ENCODE results near the gene ADAMTS17. TPM values are rescaled to one million over a fixed set of nuclear protein-coding genes. Genes with fewer than 3 reads are reported as not detected.
"Not testable (repeated sequence)": the region's sequence is repeated elsewhere in the genome, so short reads cannot be mapped to it uniquely, and the experiment has no call there.

Gene ADAMTS17
- total and polyA plus RNA-seq, 5 donors from 2014 or later: 0.20 to 8.2 (median 0.67) TPM; not detected in 1

GRCh38 chr15:100078511-100079220, 263.1 kb downstream of the ADAMTS17 start:
- peaks cover 2% of the 10 kb centered on the region for H3K36me3 Mint-ChIP-seq
- Histone ChIP-seq H3K36me3 (ENCODE audit: control insufficient read depth, insufficient read depth, low read length) (no peaks in the 10 kb centered on the region), H3K27ac (ENCODE audit: insufficient read depth, low read length, poor library complexity, severe bottlenecking) (no peak overlapping the region), H3K9me3 (ENCODE audit: control insufficient read depth in 2 of 2, low read length in 2 of 2) (no peaks in the 10 kb centered on the region), H3K4me1 (ENCODE audit: control insufficient read depth, insufficient read depth, low read length, poor library complexity, severe bottlenecking) (no peaks in the 10 kb centered on the region), H3K27me3 (ENCODE audit: control insufficient read depth, insufficient read depth, low read length) (no peaks in the 10 kb centered on the region), H3K4me3 (ENCODE audit: low read depth, low read length) (no peak overlapping the region)
- ATAC-seq (ENCODE audit: low read depth in 2 of 2) (no peak), DNase-seq (no peak)
- peaks cover 0 to 1% (median 0%) of the 10 kb centered on the region in 7 donors for H3K9me3 Mint-ChIP-seq
- H3K4me1 Mint-ChIP-seq: peaks cover 0 to 5% (median under 1%) of the 10 kb centered on the region in 4 donors
- no peak overlapping the region for H3K4me3 Mint-ChIP-seq
- H3K27me3 Mint-ChIP-seq: no peaks in the 10 kb centered on the region
- no peak overlapping the region for H3K27ac Mint-ChIP-seq

DNA sequence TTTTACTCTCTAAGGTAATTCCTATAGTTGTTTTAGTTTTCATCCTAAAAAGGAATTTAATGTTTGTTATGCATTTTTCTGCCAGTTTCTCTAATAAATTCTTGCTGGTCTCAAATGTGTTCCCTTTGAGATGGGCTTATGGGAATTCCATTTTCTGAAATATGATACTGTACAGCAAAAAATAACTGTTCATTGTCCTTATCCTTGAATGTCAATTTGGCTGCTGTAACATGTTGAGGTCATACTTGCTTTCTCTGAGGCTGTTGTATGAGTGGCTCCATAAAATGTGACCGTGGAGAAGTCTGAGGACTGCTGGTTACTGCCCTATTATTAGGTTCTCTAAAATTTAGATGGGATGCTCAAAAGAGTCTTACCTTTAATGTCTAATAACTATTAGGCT, 266.5 kb downstream of the ADAMTS17 start:
- H3K36me3 Mint-ChIP-seq: no peaks in the 10 kb centered on the region
- H3K4me3 ChIP-seq (ENCODE audit: low read depth, low read length): no peak overlapping the region
- no peaks in the 10 kb centered on the region for H3K27me3 ChIP-seq (ENCODE audit: control insufficient read depth, insufficient read depth, low read length)
- no peaks in the 10 kb centered on the region for H3K9me3 ChIP-seq (ENCODE audit: control insufficient read depth in 2 of 2, low read length in 2 of 2)
- peaks cover 0 to 5% (median 0%) of the 10 kb centered on the region in 4 donors for H3K4me1 Mint-ChIP-seq
- no peaks in the 10 kb centered on the region for H3K36me3 ChIP-seq (ENCODE audit: control insufficient read depth, insufficient read depth, low read length)
- H3K27ac Mint-ChIP-seq: no peak overlapping the region
- no peak overlapping the region for H3K4me3 Mint-ChIP-seq
- ATAC-seq (ENCODE audit: low read depth in 2 of 2) (no peak), DNase-seq (no peak)
- no peaks in the 10 kb centered on the region for H3K27me3 Mint-ChIP-seq
- no peaks in the 10 kb centered on the region for H3K4me1 ChIP-seq (ENCODE audit: control insufficient read depth, insufficient read depth, low read length, poor library complexity, severe bottlenecking)
- H3K27ac ChIP-seq (ENCODE audit: insufficient read depth, low read length, poor library complexity, severe bottlenecking): no peak overlapping the region
- peaks cover 0 to 3% (median 1%) of the 10 kb centered on the region in 7 donors for H3K9me3 Mint-ChIP-seq

DNA sequence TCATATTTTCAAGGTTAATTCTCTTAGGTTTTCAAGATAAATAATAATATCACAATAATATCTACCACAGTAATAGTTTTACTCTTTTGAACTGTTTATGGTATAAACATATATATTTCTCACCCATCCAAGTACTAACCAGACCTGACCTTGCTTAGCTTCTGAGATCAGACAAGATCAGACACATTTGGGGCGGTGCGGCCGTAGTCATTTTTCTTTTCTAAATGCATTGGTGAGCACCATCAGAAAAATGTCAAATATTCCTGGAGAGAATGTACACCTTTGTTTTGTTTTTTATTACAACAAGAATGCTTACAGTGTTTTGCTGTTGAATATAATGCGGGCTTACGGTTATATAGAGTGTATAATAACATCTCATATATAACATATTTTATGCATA, 267.8 kb downstream of the ADAMTS17 start:
- H3K4me3 ChIP-seq (ENCODE audit: low read depth, low read length): no peak overlapping the region
- Mint-ChIP-seq H3K9me3 (peaks cover 0 to 3% (median 2%) of the 10 kb centered on the region in 7 donors), H3K4me1 (peaks cover 0 to 5% (median 0%) of the 10 kb centered on the region in 4 donors), H3K4me3 (no peak overlapping the region), H3K27ac (no peak overlapping the region), H3K36me3 (no peaks in the 10 kb centered on the region), H3K27me3 (no peaks in the 10 kb centered on the region)
- DNase-seq: no peak
- H3K9me3 ChIP-seq (ENCODE audit: control insufficient read depth in 2 of 2, low read length in 2 of 2): no peaks in the 10 kb centered on the region
- H3K4me1 ChIP-seq (ENCODE audit: control insufficient read depth, insufficient read depth, low read length, poor library complexity, severe bottlenecking): no peaks in the 10 kb centered on the region
- no peak for ATAC-seq (ENCODE audit: low read depth in 2 of 2)
- H3K27ac ChIP-seq (ENCODE audit: insufficient read depth, low read length, poor library complexity, severe bottlenecking): no peak overlapping the region
- no peaks in the 10 kb centered on the region for H3K36me3 ChIP-seq (ENCODE audit: control insufficient read depth, insufficient read depth, low read length)
- H3K27me3 ChIP-seq (ENCODE audit: control insufficient read depth, insufficient read depth, low read length): no peaks in the 10 kb centered on the region

DNA sequence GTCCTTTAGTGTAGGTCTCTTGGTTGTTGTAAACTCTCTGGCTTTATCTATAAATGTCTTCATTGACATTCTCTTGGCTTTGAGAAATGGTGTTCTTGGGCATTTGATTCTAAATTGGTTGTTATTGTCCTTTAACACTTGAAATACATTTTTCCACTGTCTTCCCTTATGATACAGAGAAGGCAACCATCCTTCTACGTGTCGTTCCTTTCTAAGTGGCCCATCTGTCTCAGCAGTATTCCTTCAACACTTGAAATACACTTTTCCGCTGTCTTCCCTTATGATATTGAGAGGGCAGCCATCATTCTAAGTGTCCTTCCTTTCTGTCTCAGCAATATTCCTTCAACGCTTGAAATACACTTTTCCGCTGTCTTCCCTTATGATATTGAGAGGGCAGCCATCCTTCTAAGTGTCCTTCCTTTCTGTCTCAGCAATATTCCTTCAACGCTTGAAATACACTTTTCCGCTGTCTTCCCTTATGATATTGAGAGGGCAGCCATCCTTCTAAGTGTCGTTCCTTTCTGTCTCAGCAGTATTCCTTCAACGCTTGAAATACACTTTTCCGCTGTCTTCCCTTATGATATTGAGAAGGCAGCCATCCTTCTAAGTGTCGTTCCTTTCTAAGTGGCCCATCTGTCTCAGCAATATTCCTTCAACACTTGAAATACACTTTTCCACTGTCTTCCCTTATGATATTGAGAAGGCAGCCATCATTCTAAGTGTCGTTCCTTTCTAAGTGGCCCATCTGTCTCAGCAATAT, 275.1 kb downstream of the ADAMTS17 start:
- not testable (repeated sequence) for ATAC-seq (ENCODE audit: low read depth in 2 of 2); H3K27me3 ChIP-seq (ENCODE audit: control insufficient read depth, insufficient read depth, low read length); H3K4me1 Mint-ChIP-seq; H3K9me3 ChIP-seq (ENCODE audit: control insufficient read depth in 2 of 2, low read length in 2 of 2); H3K27me3 Mint-ChIP-seq; H3K9me3 Mint-ChIP-seq; H3K27ac Mint-ChIP-seq; H3K36me3 ChIP-seq (ENCODE audit: control insufficient read depth, insufficient read depth, low read length); H3K4me1 ChIP-seq (ENCODE audit: control insufficient read depth, insufficient read depth, low read length, poor library complexity, severe bottlenecking); H3K4me3 ChIP-seq (ENCODE audit: low read depth, low read length); H3K4me3 Mint-ChIP-seq; H3K27ac ChIP-seq (ENCODE audit: insufficient read depth, low read length, poor library complexity, severe bottlenecking); DNase-seq
- H3K36me3 Mint-ChIP-seq: peaks cover 12% of the 10 kb centered on the region

DNA sequence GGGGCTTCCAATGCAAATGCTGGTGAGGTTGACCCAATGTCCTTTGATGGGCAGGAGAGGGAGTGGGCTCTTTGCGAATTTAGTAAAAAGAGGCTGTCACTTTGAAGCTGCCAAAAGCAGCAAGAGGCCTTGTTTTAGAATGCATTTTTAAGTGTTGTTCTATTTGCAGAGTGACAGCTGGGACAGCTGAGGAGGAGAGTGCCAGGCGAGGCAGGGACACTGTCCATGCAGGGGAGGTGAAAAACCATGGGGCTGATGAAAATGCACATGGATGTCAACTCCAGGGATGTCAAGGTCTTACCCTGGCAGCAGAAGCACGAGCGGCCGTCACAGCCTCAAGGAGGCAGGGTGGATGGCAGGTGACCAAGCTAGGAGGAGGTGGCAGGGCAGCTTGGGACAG, 279.8 kb downstream of the ADAMTS17 start:
- ATAC-seq (ENCODE audit: low read depth in 2 of 2) (no peak), DNase-seq (no peak)
- H3K4me1 Mint-ChIP-seq: no peaks in the 10 kb centered on the region
- H3K9me3 Mint-ChIP-seq: no peaks in the 10 kb centered on the region
- Histone ChIP-seq H3K9me3 (ENCODE audit: control insufficient read depth in 2 of 2, low read length in 2 of 2) (no peaks in the 10 kb centered on the region), H3K27ac (ENCODE audit: insufficient read depth, low read length, poor library complexity, severe bottlenecking) (no peak overlapping the region), H3K4me3 (ENCODE audit: low read depth, low read length) (no peak overlapping the region), H3K27me3 (ENCODE audit: control insufficient read depth, insufficient read depth, low read length) (no peaks in the 10 kb centered on the region), H3K4me1 (ENCODE audit: control insufficient read depth, insufficient read depth, low read length, poor library complexity, severe bottlenecking) (no peaks in the 10 kb centered on the region), H3K36me3 (ENCODE audit: control insufficient read depth, insufficient read depth, low read length) (no peaks in the 10 kb centered on the region)
- peaks cover 15% of the 10 kb centered on the region for H3K36me3 Mint-ChIP-seq
- no peak overlapping the region for H3K27ac Mint-ChIP-seq
- H3K4me3 Mint-ChIP-seq: no peak overlapping the region
- H3K27me3 Mint-ChIP-seq: no peaks in the 10 kb centered on the region

GRCh38 chr15:100060276-100060926, 281.4 kb downstream of the ADAMTS17 start:
- H3K4me1 ChIP-seq (ENCODE audit: control insufficient read depth, insufficient read depth, low read length, poor library complexity, severe bottlenecking): no peaks in the 10 kb centered on the region
- H3K36me3 Mint-ChIP-seq: peaks cover 15% of the 10 kb centered on the region
- no peak overlapping the region for H3K4me3 Mint-ChIP-seq
- H3K9me3 Mint-ChIP-seq: no peaks in the 10 kb centered on the region
- H3K27me3 ChIP-seq (ENCODE audit: control insufficient read depth, insufficient read depth, low read length): no peaks in the 10 kb centered on the region
- no peaks in the 10 kb centered on the region for H3K4me1 Mint-ChIP-seq
- H3K27ac Mint-ChIP-seq: no peak overlapping the region
- H3K4me3 ChIP-seq (ENCODE audit: low read depth, low read length): no peak overlapping the region
- H3K9me3 ChIP-seq (ENCODE audit: control insufficient read depth in 2 of 2, low read length in 2 of 2): no peaks in the 10 kb centered on the region
- ATAC-seq (ENCODE audit: low read depth in 2 of 2) (no peak), DNase-seq (no peak)
- no peaks in the 10 kb centered on the region for H3K27me3 Mint-ChIP-seq
- H3K27ac ChIP-seq (ENCODE audit: insufficient read depth, low read length, poor library complexity, severe bottlenecking): no peak overlapping the region
- H3K36me3 ChIP-seq (ENCODE audit: control insufficient read depth, insufficient read depth, low read length): no peaks in the 10 kb centered on the region

- DNase-seq: no peak
- H3K9me3 Mint-ChIP-seq: no peaks in the 10 kb centered on the region
- Histone ChIP-seq H3K4me3 (ENCODE audit: low read depth, low read length) (no peak overlapping the region), H3K27me3 (ENCODE audit: control insufficient read depth, insufficient read depth, low read length) (no peaks in the 10 kb centered on the region), H3K4me1 (ENCODE audit: control insufficient read depth, insufficient read depth, low read length, poor library complexity, severe bottlenecking) (no peaks in the 10 kb centered on the region), H3K36me3 (ENCODE audit: control insufficient read depth, insufficient read depth, low read length) (no peaks in the 10 kb centered on the region), H3K9me3 (ENCODE audit: control insufficient read depth in 2 of 2, low read length in 2 of 2) (no peaks in the 10 kb centered on the region), H3K27ac (ENCODE audit: insufficient read depth, low read length, poor library complexity, severe bottlenecking) (no peak overlapping the region)
- no peaks in the 10 kb centered on the region for H3K4me1 Mint-ChIP-seq
- no peaks in the 10 kb centered on the region for H3K27me3 Mint-ChIP-seq
- no peak for ATAC-seq (ENCODE audit: low read depth in 2 of 2)
- H3K4me3 Mint-ChIP-seq: no peak overlapping the region
- no peak overlapping the region for H3K27ac Mint-ChIP-seq
- peaks cover 15% of the 10 kb centered on the region for H3K36me3 Mint-ChIP-seq
Observed at GRCh38 chr15:100059521-100059920, 282.3 kb downstream of the ADAMTS17 start.

Data from CD4-positive, CD25-positive, alpha-beta regulatory T cell (primary cell).